HCT116 (cell line): ENCODE data around the gene CA7. TPM values are rescaled to one million over a fixed set of nuclear protein-coding genes. Genes with fewer than 3 reads are reported as not detected.
"Not testable (repeated sequence)": the region's sequence is repeated elsewhere in the genome, so short reads cannot be mapped to it uniquely, and the experiment has no call there.

Source experiments
- ATAC-seq: fragments of 200-7000 bp; cut with Tn5 transposase; 2 replicates; pipeline ENCODE4 v1.9.1; 2020; ENCODE audit warnings: mild to moderate bottlenecking, moderate library complexity
- BruUV-seq: library from RNA; stranded (reverse); fragments of 400-500 nt; replicated peaks from 2 replicates; lab custom pipeline; 2021; lab: Mats Ljungman, UMichigan
- CTCF ChIA-PET: fragments of 300-600 bp; sonication (Branson Sonifier 250); formaldehyde crosslinking; loops from one replicate; lab custom pipeline; 2021; ENCODE audit warnings: antibody characterized with exemption; lab: Charles Lee
- POLR2A ChIA-PET: fragments of 300-600, 350-600 bp; sonication (Branson Sonifier 250); formaldehyde crosslinking; loops from one replicate; lab custom pipeline; 2021; ENCODE audit warnings: antibody characterized with exemption; lab: Charles Lee
- RAD21 ChIA-PET, 2 experiments: fragments of 300-600 bp; sonication (Branson Sonifier 250); formaldehyde crosslinking; loops; one replicate each; lab custom pipeline; 2023; ENCODE audit warnings: low total read pairs in 2 of 2; ENCODE audit not compliant: uncharacterized antibody in 2 of 2, unreplicated experiment in 2 of 2, low non-redundant PET in 1 of 2; lab: Charles Lee
- DNase-seq: peaks from one replicate; pipeline ENCODE4 v3.0.0-alpha.2; 2010; ENCODE audit warnings: low read depth, low spot score
- H2AFZ ChIP-seq: fragments of 200-600 bp; shearing (Covaris generic), sonication (generic); 2 replicates; pipeline ENCODE4 v1.6.1; 2017; ENCODE audit warnings: low read depth, mixed run types, mixed read lengths, antibody characterized with exemption, low read length; ENCODE audit not compliant: poor library complexity, severe bottlenecking
- H3K27ac ChIP-seq: 2 replicates; pipeline ENCODE4 v1.5.1; 2012; ENCODE audit warnings: low read depth, low read length
- H3K27me3 ChIP-seq: fragments of 200-600 bp; sonication (generic); 2 replicates; pipeline ENCODE4 v1.6.1; 2016; ENCODE audit warnings: mixed run types, low read length, mixed read lengths; ENCODE audit not compliant: insufficient read depth
- H3K36me3 ChIP-seq, 2 experiments: fragments of 200-500 bp in 1 of 2; fragments of 200-600 bp in 1 of 2; sonication (Bioruptor generic) in 1 of 2; sonication (generic) in 1 of 2; 2 replicates each; pipeline versions ENCODE4 v1.5.1 to v1.6.1; 2014 to 2016; ENCODE audit warnings: low read length in 2 of 2, inconsistent platforms in 1 of 2, mixed read lengths in 1 of 2, mixed run types in 1 of 2; ENCODE audit not compliant: insufficient read depth in 2 of 2, control insufficient read depth in 1 of 2
- H3K4me1 ChIP-seq, 2 experiments: fragments of 200-600 bp in 1 of 2; sonication (generic) in 1 of 2; 2 replicates each; pipeline versions ENCODE4 v1.5.1 to v1.6.1; 2012 to 2017; ENCODE audit warnings: low read length in 2 of 2, inconsistent platforms in 1 of 2, mild to moderate bottlenecking in 1 of 2, mixed read lengths in 1 of 2, mixed run types in 1 of 2, moderate library complexity in 1 of 2; ENCODE audit not compliant: insufficient read depth in 2 of 2, control insufficient read depth in 1 of 2
- H3K4me2 ChIP-seq: fragments of 200-600 bp; sonication (generic); 2 replicates; pipeline ENCODE4 v1.6.1; 2017; ENCODE audit warnings: mixed run types, low read length, mixed read lengths
- H3K4me3 ChIP-seq, 2 experiments: fragments of 200-600 bp in 1 of 2; sonication (generic) in 1 of 2; replicated peaks in 1 of 2; 2 replicates each; pipeline ENCODE4 v1.5.1; 2011 to 2016; ENCODE audit warnings: low read length in 2 of 2, control low read depth in 1 of 2, low read depth in 1 of 2, mild to moderate bottlenecking in 1 of 2, mixed read lengths in 1 of 2, mixed run types in 1 of 2
- H3K79me2 ChIP-seq: fragments of 200-600 bp; sonication (generic); 2 replicates; pipeline ENCODE4 v1.6.1; 2017; ENCODE audit warnings: mild to moderate bottlenecking, mixed run types, low read length, moderate library complexity, mixed read lengths; ENCODE audit not compliant: insufficient read depth
- H3K9ac ChIP-seq: fragments of 200-600 bp; sonication (generic); 2 replicates; pipeline ENCODE4 v1.6.1; 2016; ENCODE audit warnings: low read length, mixed read lengths
- H3K9me2 ChIP-seq: fragments of 200-600 bp; sonication (generic), shearing (Covaris generic); 2 replicates; pipeline ENCODE4 v1.6.1; 2017; ENCODE audit warnings: mixed run types, mild to moderate bottlenecking, moderate library complexity; ENCODE audit not compliant: insufficient read depth
- H3K9me3 ChIP-seq, 2 experiments: fragments of 200-500 bp in 1 of 2; fragments of 200-600 bp in 1 of 2; sonication (Bioruptor generic) in 1 of 2; sonication (generic) in 1 of 2; 2 replicates each; pipeline ENCODE4 v1.6.1; 2014 to 2017; ENCODE audit warnings: low read length in 2 of 2, mixed read lengths in 2 of 2, inconsistent platforms in 1 of 2, low read depth in 1 of 2, mild to moderate bottlenecking in 1 of 2, mixed run types in 1 of 2, moderate library complexity in 1 of 2; ENCODE audit not compliant: control insufficient read depth in 1 of 2, insufficient read depth in 1 of 2
- H4K20me1 ChIP-seq: fragments of 200-600 bp; sonication (generic), shearing (Covaris generic); 2 replicates; pipeline ENCODE4 v1.6.1; 2017; ENCODE audit warnings: mixed run types, mild to moderate bottlenecking, moderate library complexity; ENCODE audit not compliant: insufficient read depth
- CBX3 ChIP-seq: IDR thresholded peaks from 2 replicates; pipeline ENCODE4 v1.6.1; 2012; ENCODE audit warnings: low read depth
- EGR1 ChIP-seq: IDR thresholded peaks from 2 replicates; pipeline ENCODE4 v1.6.1; 2012; ENCODE audit warnings: low read depth
- ELF1 ChIP-seq: IDR thresholded peaks from 2 replicates; pipeline ENCODE4 v1.6.1; 2012; ENCODE audit warnings: low read depth, borderline replicate concordance
- EZH2 ChIP-seq: fragments of 200-600 bp; sonication (generic); IDR thresholded peaks from 2 replicates; pipeline ENCODE4 v1.6.1; 2017; ENCODE audit warnings: antibody characterized with exemption, mixed run types
- MAX ChIP-seq: IDR thresholded peaks from 2 replicates; pipeline ENCODE4 v1.6.1; 2012
- POLR2A ChIP-seq: IDR thresholded peaks from 2 replicates; pipeline ENCODE4 v1.7.0; 2011; ENCODE audit warnings: borderline replicate concordance; ENCODE audit not compliant: insufficient read depth, insufficient read length; ENCODE audit errors: extremely low read depth
- REST ChIP-seq: IDR thresholded peaks from 2 replicates; pipeline ENCODE4 v1.6.1; 2012; ENCODE audit warnings: low read depth
- TCF7L2 ChIP-seq: IDR thresholded peaks from 2 replicates; pipeline ENCODE4 v1.7.0; 2011; ENCODE audit warnings: borderline replicate concordance, inconsistent platforms; ENCODE audit not compliant: insufficient read depth, insufficient read length; ENCODE audit errors: extremely low read depth
- ZFX ChIP-seq: fragments of 450-650 bp; IDR thresholded peaks from 2 replicates; pipeline ENCODE4 v1.6.1; 2017
- intact Hi-C: fragments of 100-400 bp; cut with micrococcal nuclease; formaldehyde crosslinking; loops from 2 replicates; pipeline ENCODE4 v1.10.0; 2022
- total RNA-seq: library from RNA; stranded (reverse); gene quantifications from one replicate; pipeline ENCODE4 v1.2.1, GENCODE V29; 2021; ENCODE audit not compliant: unreplicated experiment

Gene CA7
- total RNA-seq, 1 experiment from 2014 or later: not detected

GRCh38 chr16:66895999-66896398 is 51.8 kb downstream of the CA7 start:
- Histone ChIP-seq H2AFZ (no peak overlapping the region), H3K36me3 (no peaks in the 10 kb centered on the region; a peak in 1 of 4 replicates), H3K79me2 (no peaks in the 10 kb centered on the region), H3K4me2 (no peak overlapping the region), H3K27me3 (no peaks in the 10 kb centered on the region), H3K9ac (no peak overlapping the region), H3K27ac (no peak overlapping the region), H3K4me1 (peaks cover 7 to 12% of the 10 kb centered on the region in 2 experiments; a peak in 3 of 4 replicates), H3K4me3 (no peak overlapping the region), H3K9me3 (no peaks in the 10 kb centered on the region), H3K9me2 (no peaks in the 10 kb centered on the region), H4K20me1 (no peaks in the 10 kb centered on the region)
- BruUV-seq: no TSS peak
- ATAC-seq (no peak), DNase-seq (no peak)
- RAD21 ChIA-PET: interaction anchor here (1.0 to 1.3 kb wide), 2 partner anchors 32 to 33 kb away, joined by 5 to 6 read pairs; no protein-coding TSS in a partner anchor
- intact Hi-C loops: loop anchor here (1.0 to 10.0 kb wide), 4 partner anchors 32 to 209 kb away; partner anchors contain the start of gene PHAF1
- CTCF ChIA-PET: interaction anchor here (0.6 to 2.4 kb wide), 13 partner anchors 14 to 552 kb away, joined by 3 to 32 read pairs (median 5); partner anchors contain the start of genes CES3, ELMO3 and PDP2
- POLR2A ChIA-PET: no interaction called here
- no peak for TF ChIP-seq MAX
- TF ChIP-seq CBX3: no peak
- no peak for TF ChIP-seq TCF7L2
- TF ChIP-seq EGR1: no peak
- TF ChIP-seq ELF1: no peak
- TF ChIP-seq ZFX: no peak
- TF ChIP-seq EZH2: no peak
- no peak for TF ChIP-seq REST
- no peak for TF ChIP-seq POLR2A

- H3K4me3 ChIP-seq, H3K36me3 ChIP-seq, H3K4me2 ChIP-seq, RAD21 ChIA-PET, H3K9ac ChIP-seq, H4K20me1 ChIP-seq, H3K9me3 ChIP-seq, H3K9me2 ChIP-seq, DNase-seq, H3K27ac ChIP-seq, ATAC-seq, H3K27me3 ChIP-seq, H2AFZ ChIP-seq, H3K79me2 ChIP-seq, POLR2A ChIA-PET, BruUV-seq: not testable (repeated sequence)
- CTCF ChIA-PET: interaction anchor here (1.5 to 2.4 kb wide), 2 partner anchors 16 to 19 kb away, joined by 4 to 10 read pairs; partner anchors contain the start of gene PDP2
- H3K4me1 ChIP-seq: peaks cover 7 to 12% of the 10 kb centered on the region in 2 experiments; a peak in 3 of 4 replicates
- intact Hi-C loops: loop anchor here (5.0 to 10.0 kb wide), 2 partner anchors 56 to 208 kb away; partner anchors contain the start of gene PHAF1
Observed at GRCh38 chr16:66896682-66897081, 52.5 kb downstream of the CA7 start.
